ENCODE results near the gene JMJD7.

The JMJD7 gene

DNA sequence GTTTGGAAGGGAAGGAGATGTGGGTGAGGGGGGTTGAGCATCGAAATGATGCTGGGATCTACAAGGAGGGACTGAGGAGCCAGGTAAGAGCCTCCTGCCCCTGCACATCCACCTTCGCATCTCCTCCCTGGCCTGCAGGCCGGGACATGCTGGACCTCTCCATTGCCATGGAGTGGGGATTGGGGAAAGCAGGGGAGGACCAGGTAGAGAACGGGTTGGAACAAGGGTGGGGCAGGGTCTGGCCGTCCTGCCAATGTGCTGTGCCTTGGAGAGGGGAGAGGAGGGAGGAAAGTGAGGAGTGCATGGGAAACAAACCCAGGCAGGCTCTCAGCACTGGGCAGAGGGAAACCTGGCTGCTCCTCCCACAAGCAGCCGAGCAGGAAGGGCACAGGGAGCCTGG, 21.3 kb downstream of the JMJD7 start:
- DNase-seq, result no peak

DNA sequence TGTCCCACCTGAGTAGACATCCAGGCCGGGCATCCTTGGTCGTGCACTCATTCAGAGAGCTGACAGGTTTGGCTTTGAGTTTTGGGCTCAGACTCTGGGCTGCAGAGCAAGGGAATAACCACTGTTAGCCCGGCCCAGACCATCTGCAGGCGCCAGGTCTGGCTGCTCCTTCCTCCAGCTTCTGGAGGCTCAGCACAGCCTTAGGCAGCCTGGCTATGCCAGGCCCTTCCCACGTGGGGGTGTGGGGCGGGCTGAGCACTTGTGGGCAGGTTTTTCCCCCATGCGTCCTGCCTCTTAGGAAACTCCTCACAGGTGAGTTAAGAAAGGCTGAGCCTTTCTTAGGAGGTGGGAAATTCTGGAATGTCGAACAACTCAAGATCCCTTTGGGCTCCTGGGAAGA, 22.0 kb downstream of the JMJD7 start:
- no peak for DNase-seq

DNA sequence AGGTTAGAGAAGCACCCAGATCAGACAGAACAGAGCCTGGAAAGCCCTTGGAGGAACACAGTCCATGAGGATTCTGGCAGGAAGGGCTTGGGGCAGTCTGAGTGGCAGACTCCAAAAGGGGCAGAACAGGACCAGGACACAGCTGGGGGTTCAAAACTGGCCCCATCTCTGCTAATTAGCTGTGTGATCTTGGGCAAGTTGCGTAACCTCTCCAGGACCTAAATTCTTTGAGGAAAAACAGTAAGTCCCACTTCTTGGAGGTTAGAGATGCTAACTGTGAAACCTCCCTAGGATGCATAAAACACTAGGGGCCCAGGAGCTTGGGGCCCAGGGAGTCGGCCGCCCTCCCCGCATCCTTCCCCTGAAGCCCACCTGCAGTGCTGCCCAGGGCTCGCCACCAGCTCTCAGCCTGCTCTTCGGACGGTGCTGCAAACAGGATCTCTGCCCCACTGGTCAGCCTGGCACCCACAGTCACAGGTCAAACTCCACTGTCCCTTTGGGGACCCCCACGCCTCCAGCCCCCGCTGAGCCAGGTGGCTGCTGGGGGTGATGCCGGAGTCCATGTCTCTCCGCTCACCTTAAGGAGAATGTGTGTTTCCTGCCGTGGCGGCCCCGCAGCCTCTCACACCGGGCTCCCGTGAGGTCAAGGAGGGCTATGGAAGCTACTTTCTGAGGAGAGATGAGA, 22.7 kb downstream of the JMJD7 start:
- no peak for DNase-seq

DNA sequence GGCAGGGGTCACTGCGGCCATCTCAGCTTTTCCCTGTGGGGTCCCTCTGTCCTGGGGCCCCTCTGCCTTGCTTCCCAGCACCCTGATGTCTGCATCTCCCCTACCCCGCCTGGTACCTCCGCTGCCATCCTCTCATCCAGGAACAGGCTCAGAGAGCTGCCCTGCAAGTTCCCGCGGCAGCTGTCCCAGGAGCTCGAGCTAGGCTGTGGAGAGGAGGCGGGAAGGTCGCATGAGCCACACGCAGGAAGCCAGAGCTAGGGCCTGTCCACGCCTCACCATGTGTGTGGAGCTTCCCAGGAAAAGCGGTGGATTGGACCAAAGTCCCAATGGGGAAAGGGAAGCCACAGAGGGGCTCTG, 23.3 kb downstream of the JMJD7 start:
- DNase-seq, result no peak

DNA sequence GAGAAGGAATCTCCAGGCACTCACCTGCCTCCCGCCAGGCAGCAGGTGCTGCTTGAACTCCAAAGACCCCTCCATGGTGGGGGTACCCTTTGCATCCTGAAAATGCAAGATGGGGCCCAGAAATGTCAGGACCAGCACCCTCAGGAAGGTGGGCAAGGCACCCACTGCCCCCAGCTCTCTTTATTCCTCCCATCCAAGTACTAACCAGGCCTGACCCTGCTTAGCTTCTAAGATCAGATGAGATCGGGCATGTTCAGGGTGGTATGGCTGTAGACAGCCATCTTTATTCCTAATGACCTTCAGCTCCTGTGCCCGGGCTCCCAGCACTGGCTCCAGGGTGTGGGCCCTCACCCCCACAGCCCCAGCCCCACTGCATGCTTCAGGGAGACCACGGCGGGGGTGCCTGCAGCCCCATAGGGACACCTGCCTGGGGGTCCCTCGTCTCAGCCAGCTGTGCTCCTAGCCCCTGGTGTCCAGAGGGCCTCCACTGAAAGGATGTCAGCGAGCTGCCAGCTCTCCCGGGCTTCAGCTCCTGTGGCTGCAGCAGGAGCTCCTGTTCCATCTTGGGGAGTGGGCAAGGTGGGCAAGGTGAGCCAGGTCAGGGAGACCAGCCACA, 24.0 kb downstream of the JMJD7 start:
- no peak for DNase-seq

DNA sequence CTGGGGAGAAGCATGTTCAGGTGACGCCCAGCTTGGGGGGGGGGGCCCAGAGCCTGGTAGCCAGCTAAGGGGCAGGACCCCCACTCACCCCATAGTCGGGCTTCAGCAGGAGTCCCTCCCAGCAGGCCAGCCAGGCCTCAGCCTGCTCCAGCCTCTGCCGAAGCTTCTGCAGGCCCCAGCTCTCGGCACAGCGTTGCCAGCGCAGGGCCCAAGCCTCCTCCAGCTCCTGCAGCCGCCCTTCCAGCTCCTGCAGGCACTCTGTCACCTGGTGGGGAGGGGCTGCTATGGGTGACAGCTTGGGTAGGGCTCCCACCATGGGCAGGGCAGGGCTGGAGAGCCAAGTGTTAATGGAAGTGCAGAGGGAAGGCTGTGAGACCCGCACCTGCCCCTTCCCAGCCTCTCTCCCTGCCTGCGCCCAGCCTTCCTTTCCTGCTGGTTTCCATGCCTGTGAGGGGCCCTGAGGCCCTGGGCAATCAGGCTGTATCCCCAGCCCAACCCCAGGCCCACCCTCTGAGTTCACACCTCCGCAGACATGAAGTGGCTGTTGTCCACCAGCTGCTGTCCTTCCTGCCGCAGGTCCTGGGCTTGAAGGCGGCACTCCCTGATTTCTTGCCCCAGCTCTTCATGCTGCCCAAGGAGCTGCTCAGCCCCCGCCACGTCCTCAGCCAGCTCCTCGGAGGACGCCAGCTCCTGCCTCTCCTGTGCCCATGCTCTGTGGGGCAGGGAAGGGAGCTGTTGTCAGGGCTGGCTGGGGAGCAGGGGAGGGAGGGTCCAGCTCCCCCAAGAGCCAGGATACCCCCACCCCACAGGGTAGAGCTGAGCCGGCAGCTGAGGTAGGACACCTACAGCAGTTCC, 25.1 kb downstream of the JMJD7 start:
- DNase-seq, result no peak

DNA sequence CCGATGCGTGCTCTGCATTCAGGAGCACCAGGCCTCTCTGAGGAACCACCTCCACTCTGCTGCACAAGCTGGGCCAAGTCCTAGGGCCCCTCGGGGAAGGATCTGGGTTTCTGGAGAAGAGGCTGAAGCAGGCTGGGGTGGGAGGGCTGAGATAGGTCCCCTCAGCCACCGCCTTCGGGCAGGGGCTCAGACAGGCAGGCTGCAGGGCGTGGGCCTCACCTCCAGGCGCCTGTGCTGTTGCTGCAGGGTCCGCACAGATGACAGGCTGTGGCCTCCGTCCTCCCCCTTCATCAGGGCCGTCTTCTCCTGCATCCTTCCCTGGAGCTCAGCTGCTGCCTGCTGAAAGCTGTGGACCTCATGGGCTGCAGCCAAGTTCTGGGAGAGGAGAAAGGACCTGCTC, 25.9 kb downstream of the JMJD7 start:
- DNase-seq, result no peak

DNA sequence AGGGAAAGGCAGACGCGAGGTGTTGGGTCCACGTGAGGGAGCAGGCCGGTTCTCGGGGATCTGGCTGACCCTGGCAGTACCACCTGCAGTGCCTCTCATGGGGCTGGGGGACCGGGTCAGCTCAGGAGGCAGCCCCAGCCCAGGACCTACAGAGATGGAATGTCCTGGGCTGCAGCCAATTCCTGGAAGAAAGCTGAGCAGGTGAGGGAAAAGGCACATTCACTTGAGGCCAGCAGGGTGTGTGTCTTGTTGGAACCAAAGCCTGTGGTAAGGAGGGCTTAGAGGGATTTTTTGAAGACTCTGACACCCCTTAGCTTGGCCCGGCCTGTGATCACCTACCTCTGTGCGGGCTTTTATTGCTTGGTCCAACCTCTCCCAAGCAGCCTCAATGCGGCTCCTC, 26.6 kb downstream of the JMJD7 start:
- DNase-seq, result no peak

DNA sequence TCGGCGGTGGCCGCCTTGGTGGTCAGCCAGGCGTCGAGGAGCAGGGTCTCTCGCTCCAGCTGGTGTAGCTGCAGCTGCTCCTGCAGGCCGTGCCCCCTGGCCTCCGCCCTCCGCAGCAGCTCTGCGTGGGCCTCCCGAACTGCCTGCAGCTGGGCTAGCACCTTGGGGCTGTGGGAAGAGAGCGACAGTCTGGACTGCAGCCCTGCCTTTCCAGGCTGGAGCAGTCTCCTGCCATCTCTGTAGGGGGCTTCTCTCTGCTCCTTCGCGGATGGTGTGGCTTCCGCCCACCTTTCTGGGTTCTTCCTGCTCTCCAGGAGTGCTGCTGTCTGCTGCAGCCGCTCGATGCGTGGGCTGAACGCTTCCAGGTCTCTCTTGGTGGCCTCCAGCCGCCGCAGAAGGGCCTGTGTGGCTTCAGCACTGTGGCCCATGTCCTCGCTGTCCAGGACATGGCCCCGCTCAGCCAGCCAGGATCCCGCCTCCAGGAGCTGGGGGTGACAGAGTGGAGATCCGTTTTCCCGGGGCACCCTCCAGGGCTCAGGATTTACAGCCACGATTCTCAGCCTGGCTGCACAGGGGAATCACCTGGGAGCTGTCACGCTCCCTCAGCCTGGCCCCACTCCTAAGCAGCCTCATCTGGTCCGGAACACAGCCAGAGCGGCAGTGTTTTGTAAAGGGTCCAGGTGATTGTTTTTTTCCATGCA, 27.5 kb downstream of the JMJD7 start:
- DNase-seq, result no peak

DNA sequence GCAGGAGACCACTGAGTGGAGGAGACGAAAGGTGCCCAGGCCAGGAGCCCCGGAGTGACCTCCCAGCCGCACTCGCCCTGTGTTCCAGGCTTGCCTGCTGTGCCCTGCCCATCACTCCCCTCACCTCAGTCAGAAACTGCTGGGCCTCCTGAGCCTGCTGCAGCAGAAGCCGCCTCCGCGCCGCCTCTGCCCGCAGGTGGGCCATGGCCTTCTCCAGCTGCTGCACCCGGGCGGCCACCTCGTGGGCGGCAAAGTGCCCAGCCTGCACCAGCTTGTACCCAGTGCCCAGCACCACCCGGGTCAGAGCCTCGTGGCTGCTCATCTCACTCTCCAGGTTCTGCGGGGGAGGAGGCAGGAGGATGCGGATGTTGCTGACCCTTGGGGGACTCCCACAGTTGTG, 28.4 kb downstream of the JMJD7 start:
- no peak for DNase-seq

DNA sequence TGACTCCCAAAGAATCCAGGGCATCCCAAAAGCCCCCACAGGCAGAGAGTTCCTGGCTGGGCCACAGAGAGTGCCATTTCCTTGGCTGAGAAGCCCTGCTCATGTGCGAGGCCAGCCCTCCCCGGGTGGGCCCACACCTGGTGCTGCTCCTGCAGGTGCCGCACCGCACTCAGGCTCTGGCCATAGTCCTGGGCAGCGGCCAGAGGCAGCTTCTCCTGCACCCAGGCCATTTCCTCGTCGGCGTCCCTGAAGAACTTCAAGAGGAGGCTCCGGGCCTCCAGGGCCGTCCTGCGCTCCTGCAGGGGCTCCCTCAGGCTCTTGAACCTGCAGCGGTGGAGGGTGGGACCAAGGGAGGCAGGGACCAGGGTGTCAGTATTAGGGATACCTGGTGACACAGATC, 28.8 kb downstream of the JMJD7 start:
- no peak for DNase-seq

DNA sequence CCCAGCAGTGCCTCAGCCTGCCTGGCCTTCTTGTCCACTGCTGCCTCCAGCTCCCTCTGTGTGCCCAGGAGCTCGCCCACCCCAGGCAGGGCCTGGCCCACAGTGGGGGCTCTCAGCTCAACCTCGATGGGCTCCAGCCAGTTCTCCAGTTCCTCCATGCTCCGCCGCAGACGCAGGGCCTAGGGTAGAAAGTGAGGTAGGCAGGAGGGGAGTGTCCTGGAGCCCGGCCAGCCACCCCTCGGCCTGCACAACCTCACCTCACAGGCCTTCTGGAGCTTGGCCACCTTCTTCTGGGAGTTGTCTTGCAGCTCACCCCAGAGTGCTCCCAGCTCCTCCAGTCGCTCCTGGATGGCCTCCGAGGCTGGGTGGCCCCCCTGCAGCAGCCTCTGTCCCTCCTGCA, 29.4 kb downstream of the JMJD7 start:
- no peak for DNase-seq

DNA sequence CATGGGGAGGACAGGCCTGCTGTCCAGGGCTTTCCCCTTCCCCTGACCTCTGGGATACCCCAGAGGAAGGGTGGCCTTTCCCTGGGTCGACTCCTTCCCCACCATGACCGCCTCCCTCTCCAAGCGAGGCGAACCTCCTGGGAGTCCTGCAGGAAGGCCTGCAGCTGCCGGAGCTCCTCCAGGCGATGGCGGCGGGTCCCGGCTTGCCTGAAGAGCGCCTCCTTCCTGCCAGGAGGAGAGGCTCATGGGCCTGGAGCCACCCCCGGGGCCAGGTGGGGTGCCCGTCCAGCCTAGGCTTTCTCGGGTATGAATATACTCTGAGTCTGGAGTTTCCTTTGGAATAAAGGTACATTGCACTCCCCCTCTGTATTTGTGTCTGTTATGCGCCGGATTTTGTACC, 30.9 kb downstream of the JMJD7 start:
- no peak for DNase-seq

DNA sequence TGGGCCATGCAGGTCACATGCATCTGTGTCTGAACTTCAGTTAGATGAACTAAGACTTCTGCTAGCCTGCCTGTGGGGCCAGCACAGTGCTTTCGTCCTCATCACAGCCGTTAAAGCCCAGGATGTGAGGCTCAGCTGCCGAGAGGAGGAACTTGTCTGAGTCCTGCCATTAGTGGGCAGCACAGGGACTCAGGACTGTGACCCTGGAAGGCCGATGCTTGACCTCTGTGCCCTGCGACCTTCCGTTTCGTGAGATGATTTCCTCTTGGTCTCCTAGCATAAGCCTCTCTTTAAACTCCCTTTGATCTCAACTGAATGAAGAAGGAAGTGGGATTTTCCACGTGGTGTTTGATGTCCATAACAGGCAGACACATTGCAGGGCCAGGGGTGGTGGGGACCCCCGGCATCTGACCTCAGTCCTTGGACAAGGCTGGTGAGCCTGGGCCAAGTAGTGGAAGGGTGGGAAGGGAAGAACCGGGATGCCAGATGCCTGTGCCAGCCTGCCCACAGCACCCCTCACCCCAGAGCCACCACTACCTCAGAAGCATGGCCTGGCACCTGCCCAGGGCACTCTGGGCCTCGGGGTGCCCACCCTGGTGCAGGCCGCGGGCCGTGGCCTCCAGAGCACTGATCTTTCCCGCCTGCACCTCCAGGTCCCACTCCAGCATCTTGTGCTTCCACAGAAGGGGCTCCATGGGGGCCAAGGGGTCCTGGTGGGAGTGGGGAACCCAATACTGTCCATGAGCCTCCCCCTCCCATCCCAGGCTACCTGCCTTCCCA, 32.3 kb downstream of the JMJD7 start:
- DNase-seq, result no peak

DNA sequence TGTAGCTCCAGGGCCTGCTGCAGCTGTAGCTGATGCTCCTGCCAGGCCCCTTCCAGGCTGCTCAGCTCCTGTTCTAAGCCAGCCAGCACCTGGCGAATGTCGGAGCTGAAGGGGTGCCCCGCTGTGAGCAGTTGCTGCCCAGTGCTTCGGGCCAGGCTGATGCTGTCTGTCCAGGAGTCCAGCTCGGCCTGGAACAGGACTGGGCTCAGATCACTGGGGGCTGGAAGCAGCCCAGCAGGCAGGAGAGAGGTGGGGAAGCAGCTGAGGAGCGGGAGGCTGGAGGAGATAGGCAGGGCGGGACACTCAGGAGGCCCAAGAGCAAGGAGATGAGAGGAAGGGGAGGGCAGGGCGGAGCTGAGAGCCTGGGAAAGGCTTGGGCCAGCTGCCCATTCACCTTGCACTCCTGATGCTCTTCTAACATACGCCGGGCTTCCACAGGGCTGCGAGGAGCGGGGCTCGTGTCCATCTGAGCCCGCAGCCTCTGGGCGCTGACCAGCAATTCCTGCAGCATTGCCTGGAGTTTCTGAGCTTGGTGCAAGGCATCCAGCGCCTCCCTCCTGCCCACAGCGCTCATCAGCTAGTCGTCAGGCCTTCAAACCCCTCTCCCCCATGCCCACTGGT, 34.0 kb downstream of the JMJD7 start:
- DNase-seq, result no peak

DNA sequence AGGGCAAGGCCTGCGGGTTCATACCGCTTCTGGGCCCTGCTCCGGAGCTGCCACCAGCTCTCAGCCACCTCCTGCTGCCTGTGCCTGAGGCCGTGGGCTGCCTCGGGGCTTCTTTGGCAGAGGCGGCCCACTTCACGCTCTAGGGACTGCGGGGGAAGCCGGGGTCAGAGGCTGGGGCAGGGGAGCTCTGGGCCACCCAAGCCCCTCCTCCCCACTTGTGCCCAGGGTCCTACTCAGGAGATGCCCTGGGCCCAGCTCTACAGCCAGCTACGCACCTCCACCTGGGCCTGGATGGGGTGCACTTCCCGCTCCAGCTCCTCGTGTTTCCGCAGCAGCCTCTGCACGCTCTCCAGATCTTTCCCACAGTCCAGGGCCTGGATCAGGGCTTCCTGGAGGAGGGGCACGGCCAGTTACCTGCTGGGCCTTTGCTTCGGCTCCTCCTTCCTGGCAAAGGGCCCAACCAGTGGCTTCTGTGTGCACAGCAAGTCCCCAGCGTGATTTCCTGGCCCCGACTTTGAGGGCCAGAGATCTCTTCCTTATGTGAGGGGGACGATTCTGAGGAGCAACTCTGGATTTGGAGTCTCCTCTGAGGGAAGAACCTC, 34.7 kb downstream of the JMJD7 start:
- DNase-seq, result no peak

DNA sequence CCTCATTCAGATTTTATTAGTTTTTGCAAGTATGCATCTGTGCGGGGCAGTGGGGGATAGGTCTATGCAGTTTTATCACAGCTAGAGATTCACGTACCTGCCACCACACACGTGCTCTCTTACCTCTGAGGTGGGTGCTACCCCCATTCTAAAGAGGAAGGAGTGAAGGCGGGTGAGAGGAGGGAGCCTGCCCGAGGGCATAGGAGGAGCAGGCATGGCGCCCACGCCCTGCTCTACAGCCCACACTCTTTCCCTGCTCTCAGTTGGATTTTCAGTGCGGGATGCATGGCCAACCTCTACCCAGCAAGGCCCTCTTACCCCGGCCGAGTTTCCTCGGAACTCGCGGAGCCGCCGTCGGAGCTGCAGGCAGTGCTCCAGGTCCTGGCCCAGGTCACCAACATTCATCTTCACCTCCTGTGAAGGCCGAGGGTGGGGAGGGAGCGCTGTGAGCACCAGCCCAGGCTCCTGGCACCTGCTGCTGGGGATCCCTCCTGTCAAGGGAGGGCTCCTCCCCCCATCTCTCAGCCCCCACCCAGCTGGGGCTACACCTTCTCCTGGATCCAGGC, 37.7 kb downstream of the JMJD7 start:
- no peak for DNase-seq

DNA sequence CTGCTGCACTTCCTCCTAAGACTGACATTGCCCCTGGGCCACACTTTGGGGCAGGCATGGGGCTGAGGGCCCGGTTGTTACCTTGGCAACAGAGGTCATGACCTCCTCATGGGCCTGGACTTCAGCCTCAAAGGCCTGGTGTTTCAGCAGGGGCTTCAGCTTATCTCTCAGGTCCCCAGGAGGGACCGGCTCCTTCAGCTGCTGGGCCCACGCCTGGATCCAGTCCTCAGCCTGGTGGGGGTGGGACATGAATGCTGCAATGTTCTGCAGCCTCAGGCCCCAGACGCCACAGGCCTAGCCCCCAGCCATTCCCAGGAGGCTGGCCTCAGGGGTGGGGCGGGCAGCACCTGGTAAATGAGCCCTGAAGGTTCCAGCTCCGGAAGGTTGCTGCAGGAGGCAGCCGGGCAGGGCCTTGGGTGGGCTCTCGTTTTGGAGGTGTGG, 38.4 kb downstream of the JMJD7 start:
- DNase-seq, result no peak

DNA sequence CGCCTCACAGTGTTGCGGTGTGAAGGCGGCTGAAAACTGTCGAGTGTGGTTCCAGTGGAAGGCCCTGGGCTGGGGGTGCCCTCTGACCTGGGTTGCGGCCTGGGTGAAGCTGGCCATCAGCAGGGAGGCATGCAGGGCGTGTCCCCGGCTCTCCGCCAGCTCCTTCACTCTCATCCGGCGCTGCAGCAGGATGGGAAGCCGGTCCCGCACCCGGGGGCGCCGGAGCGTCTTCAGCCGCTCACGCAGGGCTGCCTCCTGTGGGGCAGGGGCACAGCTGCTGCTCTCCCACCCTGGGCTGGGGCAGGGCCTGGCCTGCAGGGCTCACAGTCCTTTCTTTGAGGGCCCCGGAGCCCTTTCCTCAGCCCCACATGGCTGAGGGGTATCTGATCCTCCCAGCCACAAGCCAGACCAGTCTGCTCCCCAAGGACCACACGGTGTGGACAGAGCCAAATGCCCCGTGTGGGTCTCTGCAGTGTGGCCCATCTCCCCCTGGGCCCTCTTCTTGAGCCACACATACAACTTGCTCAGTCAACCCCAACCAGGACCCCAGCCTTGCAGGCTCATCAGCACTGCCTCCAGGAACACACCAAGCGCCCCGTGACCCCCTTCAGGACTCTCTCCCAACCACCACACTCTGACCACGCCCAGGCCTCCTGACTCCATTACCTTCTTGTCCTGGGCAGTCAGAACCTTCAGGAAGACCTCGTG, 39.1 kb downstream of the JMJD7 start:
- DNase-seq, result no peak

DNA sequence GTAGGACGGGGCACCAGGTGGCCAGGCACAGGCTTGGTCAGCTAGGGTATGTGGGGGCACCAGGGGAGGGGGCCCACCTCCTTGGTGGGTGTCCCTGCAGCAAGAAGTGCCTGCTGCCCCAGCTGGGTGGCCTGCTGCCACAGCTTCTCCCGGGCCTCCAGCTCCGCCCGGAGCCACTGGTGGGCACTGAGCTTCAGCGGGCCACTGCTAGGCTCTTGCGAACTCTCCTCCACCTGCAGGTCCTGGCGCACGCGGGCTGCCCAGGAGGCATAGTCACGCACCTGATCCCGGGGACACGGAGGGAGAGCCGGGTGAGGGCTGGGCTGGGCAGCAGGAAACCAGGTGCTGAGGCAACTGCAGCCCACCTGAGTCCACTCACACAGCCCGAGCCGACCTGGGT, 40.4 kb downstream of the JMJD7 start:
- DNase-seq, result no peak

All from activated effector memory CD4-positive, alpha-beta T cell treated with anti-CD3 and anti-CD28 coated beads, Interleukin-2, amount 50 U/mL, for 16 hours (primary cell).